Fibroblast of the aortic adventitia (primary cell): ENCODE results near the gene FGF13. TPM values are rescaled to one million over a fixed set of nuclear protein-coding genes. Genes with fewer than 3 reads are reported as not detected.

ENCODE experiments used
- DNase-seq: peaks from one replicate; pipeline ENCODE4 v3.0.0-alpha.2; 2010; ENCODE audit warnings: low read depth
- H3K4me3 ChIP-seq: 2 replicates; pipeline ENCODE4 v1.5.1; 2011; ENCODE audit warnings: low read depth, mild to moderate bottlenecking, control low read depth, low read length, moderate library complexity
- CTCF ChIP-seq: IDR thresholded peaks from 2 replicates; pipeline ENCODE4 v1.5.1; 2011; ENCODE audit warnings: mild to moderate bottlenecking, low read length, control low read depth, inconsistent platforms; ENCODE audit not compliant: insufficient read depth
- small RNA-seq: library from RNA; depleted of rRNA; stranded (forward); fragments of <200 nt; gene quantifications from one replicate; pipeline ENCODE3, GENCODE V24; 2012
- total RNA-seq: library from RNA; depleted of rRNA; stranded (reverse); fragments of >200 nt; gene quantifications from 2 replicates; pipeline ENCODE4 v1.2.3, GENCODE V29; 2012; ENCODE audit warnings: low replicate concordance

Gene FGF13
- total RNA-seq, 1 donor, result 26.5 TPM

GRCh38 chrX:138683600-138683999, 27.9 kb downstream of the FGF13 start:
- DNase-seq, result no peak
- TF ChIP-seq CTCF, result no peak
- no peak overlapping the region for H3K4me3 ChIP-seq

- DNase-seq, result no peak
- no peak for TF ChIP-seq CTCF
- H3K4me3 ChIP-seq, result no peak overlapping the region
Measured at GRCh38 chrX:138669693-138670092, 41.8 kb downstream of the FGF13 start.

- no peak overlapping the region for H3K4me3 ChIP-seq
- no peak for DNase-seq
- no peak for TF ChIP-seq CTCF
Measured at GRCh38 chrX:138664466-138664865, 47.1 kb downstream of the FGF13 start.

- H3K4me3 ChIP-seq, result no peak overlapping the region
- TF ChIP-seq CTCF, result no peak
- no peak for DNase-seq
Measured at GRCh38 chrX:138664016-138664415, 47.5 kb downstream of the FGF13 start.

- no peak for DNase-seq
- H3K4me3 ChIP-seq, result no peak overlapping the region
- no peak for TF ChIP-seq CTCF
Measured at GRCh38 chrX:138651494-138651893, 60.0 kb downstream of the FGF13 start.

- no peak for DNase-seq
- no peak for TF ChIP-seq CTCF
- H3K4me3 ChIP-seq, result no peak overlapping the region
Measured at GRCh38 chrX:138648568-138648967, 62.9 kb downstream of the FGF13 start.

GRCh38 chrX:138638996-138639395, 72.5 kb downstream of the FGF13 start:
- no peak for TF ChIP-seq CTCF
- no peak for DNase-seq
- no peak overlapping the region for H3K4me3 ChIP-seq

Small RNA genes lying within 50 kb of the gene (small RNA-seq; reads per million reads assigned to genes)
- not detected for gene AL031386.1
- not detected for gene MIR504
